ENCODE measurements around the gene BRINP2. TPM values are rescaled to one million over a fixed set of nuclear protein-coding genes. Genes with fewer than 3 reads are reported as not detected.

The BRINP2 gene
- polyA plus RNA-seq, 1 experiment: not detected

GRCh38 chr1:177248258-177248657 is 77.5 kb downstream of the BRINP2 start:
- Histone ChIP-seq H3K27ac (ENCODE audit: low read depth, low read length) (no peak overlapping the region), H3K4me3 (ENCODE audit: low read depth, low read length) (no peak overlapping the region), H3K27me3 (ENCODE audit: control insufficient read depth, insufficient read depth, low read length) (peaks cover 7% of the 10 kb centered on the region), H3K9me3 (ENCODE audit: control insufficient read depth, insufficient read depth, low read length) (no peaks in the 10 kb centered on the region)
- CTCF ChIA-PET: no interaction called here
- POLR2A ChIA-PET: no interaction called here
- no peak for DNase-seq (ENCODE audit: low read depth, low spot score)
- TF ChIP-seq CTCF (IDR thresholded peaks at IDR 0.05; ENCODE audit: low read depth, low read length): no peak

- Histone ChIP-seq H3K4me3 (ENCODE audit: low read depth, low read length) (no peak overlapping the region), H3K27me3 (ENCODE audit: control insufficient read depth, insufficient read depth, low read length) (peaks cover 7% of the 10 kb centered on the region), H3K9me3 (ENCODE audit: control insufficient read depth, insufficient read depth, low read length) (no peaks in the 10 kb centered on the region), H3K27ac (ENCODE audit: low read depth, low read length) (no peak overlapping the region)
- no peak for DNase-seq (ENCODE audit: low read depth, low spot score)
- ChIA-PET CTCF (no interaction called here), POLR2A (no interaction called here)
- TF ChIP-seq CTCF (IDR thresholded peaks at IDR 0.05; ENCODE audit: low read depth, low read length): no peak
Observed at GRCh38 chr1:177249231-177249630, 78.5 kb downstream of the BRINP2 start.

- H3K27ac ChIP-seq (ENCODE audit: low read depth, low read length): no peak overlapping the region
- ChIA-PET POLR2A (no interaction called here), CTCF (no interaction called here)
- no peak for TF ChIP-seq CTCF (IDR thresholded peaks at IDR 0.05; ENCODE audit: low read depth, low read length)
- DNase-seq (ENCODE audit: low read depth, low spot score): no peak
- H3K4me3 ChIP-seq (ENCODE audit: low read depth, low read length): no peak overlapping the region
- H3K27me3 ChIP-seq (ENCODE audit: control insufficient read depth, insufficient read depth, low read length): no peaks in the 10 kb centered on the region
- H3K9me3 ChIP-seq (ENCODE audit: control insufficient read depth, insufficient read depth, low read length): no peaks in the 10 kb centered on the region
Observed at GRCh38 chr1:177252877-177253276, 82.1 kb downstream of the BRINP2 start.

- no peak for DNase-seq (ENCODE audit: low read depth, low spot score)
- POLR2A ChIA-PET: no interaction called here
- no peak overlapping the region for H3K4me3 ChIP-seq (ENCODE audit: low read depth, low read length)
- H3K27ac ChIP-seq (ENCODE audit: low read depth, low read length): no peak overlapping the region
- TF ChIP-seq CTCF (IDR thresholded peaks at IDR 0.05; ENCODE audit: low read depth, low read length): no peak
- no peaks in the 10 kb centered on the region for H3K27me3 ChIP-seq (ENCODE audit: control insufficient read depth, insufficient read depth, low read length)
- no peaks in the 10 kb centered on the region for H3K9me3 ChIP-seq (ENCODE audit: control insufficient read depth, insufficient read depth, low read length)
- CTCF ChIA-PET: interaction anchor here (0.7 to 1.4 kb wide), 6 partner anchors 29 to 525 kb away, joined by 3 to 6 read pairs (median 3); no protein-coding TSS in a partner anchor
Observed at GRCh38 chr1:177255411-177255810, 84.7 kb downstream of the BRINP2 start.

- CTCF ChIA-PET: interaction anchor here (0.7 to 1.4 kb wide), 9 partner anchors 30 to 1798 kb away, joined by 3 to 6 read pairs (median 3); no protein-coding TSS in a partner anchor
- Histone ChIP-seq H3K27me3 (ENCODE audit: control insufficient read depth, insufficient read depth, low read length) (peaks cover 1% of the 10 kb centered on the region), H3K4me3 (ENCODE audit: low read depth, low read length) (no peak overlapping the region), H3K27ac (ENCODE audit: low read depth, low read length) (no peak overlapping the region), H3K9me3 (ENCODE audit: control insufficient read depth, insufficient read depth, low read length) (no peaks in the 10 kb centered on the region)
- TF ChIP-seq CTCF (IDR thresholded peaks at IDR 0.05; ENCODE audit: low read depth, low read length): peak; percentile 53
- DNase-seq (ENCODE audit: low read depth, low spot score): peak; percentile 42
- POLR2A ChIA-PET: no interaction called here
Observed at GRCh38 chr1:177256153-177257075, 85.7 kb downstream of the BRINP2 start.
